ENCODE measurements around the gene CAVIN1. TPM values are rescaled to one million over a fixed set of nuclear protein-coding genes. Genes with fewer than 3 reads are reported as not detected.
"Not testable (repeated sequence)": the region's sequence is repeated elsewhere in the genome, so short reads cannot be mapped to it uniquely, and the experiment has no call there.

CAVIN1 gene
- total RNA-seq, 1 experiment from 2014 or later: 64.0 TPM

- no peak for DNase-seq (ENCODE audit: extremely low read depth, low read depth)
These were observed 41.2 kb downstream of the CAVIN1 start for GRCh38 chr17:42381898-42382297.

GRCh38 chr17:42380935-42381334 lies 42.1 kb downstream of the CAVIN1 start:
- DNase-seq (ENCODE audit: extremely low read depth, low read depth): no peak

- DNase-seq (ENCODE audit: extremely low read depth, low read depth): no peak
These were observed 44.0 kb downstream of the CAVIN1 start for GRCh38 chr17:42378959-42379594.

GRCh38 chr17:42378359-42378958 lies 44.6 kb downstream of the CAVIN1 start:
- no peak for DNase-seq (ENCODE audit: extremely low read depth, low read depth)

DNA sequence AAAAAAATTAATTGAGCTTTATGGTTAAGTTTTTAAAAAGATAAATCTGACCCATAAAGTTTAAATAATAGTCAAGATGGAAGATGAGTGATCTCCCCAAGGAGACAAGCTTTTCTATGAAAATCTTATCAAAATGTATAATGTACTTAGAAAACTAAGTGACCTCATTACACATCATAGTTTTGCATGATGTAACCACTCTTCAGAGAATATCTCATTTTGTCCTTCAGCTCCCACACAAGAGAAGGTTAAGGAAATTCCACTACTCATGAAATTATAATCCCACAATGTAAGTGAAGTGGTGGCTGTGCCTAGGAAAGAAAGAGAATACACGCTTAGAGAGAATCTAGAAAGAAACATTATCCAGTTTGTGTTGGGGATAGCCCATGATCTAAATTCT lies 49.2 kb downstream of the CAVIN1 start:
- DNase-seq (ENCODE audit: extremely low read depth, low read depth): no peak

DNA sequence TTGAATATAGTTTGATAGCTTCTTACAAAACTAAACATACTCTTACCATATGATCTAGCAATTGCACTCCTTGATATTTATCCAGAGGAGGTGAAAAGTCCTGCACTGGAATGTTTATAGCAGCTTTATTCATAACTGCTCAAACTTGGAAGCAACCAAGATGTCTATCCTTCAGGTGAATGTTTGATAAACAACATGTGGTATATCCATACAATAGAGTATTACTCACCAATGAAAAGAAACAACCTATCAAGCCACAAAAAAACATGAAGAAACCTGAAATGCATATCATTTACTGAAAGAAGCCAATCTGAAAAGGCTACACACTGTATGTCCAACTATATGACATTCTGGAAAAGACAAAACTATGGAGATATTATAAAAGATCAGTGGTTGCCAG lies 50.9 kb downstream of the CAVIN1 start:
- DNase-seq (ENCODE audit: extremely low read depth, low read depth): no peak

GRCh38 chr17:42368797-42369561 lies 54.1 kb downstream of the CAVIN1 start:
- DNase-seq (ENCODE audit: extremely low read depth, low read depth): not testable (repeated sequence)

- DNase-seq (ENCODE audit: extremely low read depth, low read depth): not testable (repeated sequence)
These were observed 54.7 kb downstream of the CAVIN1 start for GRCh38 chr17:42368310-42368709.

DNA sequence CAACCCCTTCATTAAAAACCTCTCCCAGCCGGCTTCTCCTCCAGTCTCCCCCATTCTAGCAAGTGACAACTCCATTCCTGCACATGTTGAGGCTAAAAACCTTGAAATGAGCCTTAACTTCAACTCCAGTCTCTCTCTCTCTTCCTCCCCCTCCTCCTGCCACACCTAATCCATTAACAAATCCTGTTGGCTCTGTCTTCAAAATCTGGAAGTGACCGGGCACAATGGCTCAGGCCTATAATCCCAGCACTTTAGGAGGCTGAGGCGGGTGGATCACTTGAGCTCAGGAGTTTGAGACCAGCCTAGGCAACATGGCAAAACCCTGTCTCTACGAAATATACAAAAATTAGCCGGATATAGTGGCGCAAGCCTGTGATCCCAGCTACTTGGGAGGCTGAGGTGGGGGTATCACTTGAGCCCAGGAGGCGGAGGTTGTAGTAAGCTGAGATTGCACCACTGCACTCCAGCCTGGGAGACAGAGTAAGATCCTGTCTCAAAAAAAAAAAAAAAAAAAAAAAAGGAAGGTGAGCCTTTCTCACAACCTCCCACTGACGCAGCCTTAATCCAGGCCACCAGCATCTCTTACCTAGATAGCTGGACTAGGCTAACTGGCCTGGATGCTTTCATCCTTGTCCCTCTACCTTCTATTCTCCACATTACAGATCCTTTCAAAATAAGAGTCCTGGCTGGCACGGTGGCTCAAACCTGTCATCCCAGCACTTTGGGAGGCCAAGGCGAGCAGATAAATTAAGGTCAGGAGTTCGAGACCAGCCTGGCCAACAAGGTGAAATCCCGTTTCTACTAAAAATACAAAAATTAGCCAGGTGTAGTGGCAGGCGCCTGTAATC lies 56.7 kb downstream of the CAVIN1 start:
- DNase-seq (ENCODE audit: extremely low read depth, low read depth): not testable (repeated sequence)

DNA sequence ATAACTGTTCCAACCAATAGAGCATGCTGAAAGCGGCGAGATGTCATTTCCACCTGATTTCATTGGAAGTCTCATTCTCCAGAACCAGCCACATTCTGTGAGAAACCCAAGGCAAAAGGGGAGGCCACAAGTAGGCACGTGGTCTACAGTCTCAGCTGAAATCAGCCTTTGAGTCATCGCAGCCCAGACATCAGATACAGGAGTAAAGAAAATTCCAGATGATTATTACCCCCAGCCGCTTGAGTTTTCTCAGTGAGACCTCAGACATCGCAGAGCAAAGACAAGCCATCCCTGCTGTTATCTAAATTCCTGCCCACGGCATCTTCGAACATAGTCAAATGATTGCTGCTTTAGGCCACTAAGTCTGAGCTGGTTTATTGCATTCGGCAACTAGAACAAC lies 57.9 kb downstream of the CAVIN1 start:
- DNase-seq (ENCODE audit: extremely low read depth, low read depth): no peak

- no peak for DNase-seq (ENCODE audit: extremely low read depth, low read depth)
These were observed 59.1 kb downstream of the CAVIN1 start for GRCh38 chr17:42363767-42364585.

DNA sequence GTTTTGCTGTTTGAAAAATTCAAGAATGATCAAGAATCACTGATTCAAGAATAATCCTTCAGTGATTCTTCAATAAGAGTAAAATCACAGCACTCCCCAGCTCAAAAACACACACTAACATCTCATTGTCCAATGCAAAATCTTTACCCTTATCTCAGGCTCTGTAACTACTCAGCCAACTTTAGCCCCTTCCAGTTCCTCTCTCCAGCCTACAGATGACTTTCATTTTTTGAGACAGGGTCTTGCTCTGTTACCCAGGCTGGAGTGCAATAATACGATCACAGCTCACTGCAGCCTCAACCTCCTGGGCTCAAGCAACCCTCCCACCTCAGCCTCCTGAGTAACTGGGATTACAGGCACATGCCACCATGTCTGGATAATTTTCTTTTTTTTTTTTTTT lies 59.8 kb downstream of the CAVIN1 start:
- DNase-seq (ENCODE audit: extremely low read depth, low read depth): no peak

DNA sequence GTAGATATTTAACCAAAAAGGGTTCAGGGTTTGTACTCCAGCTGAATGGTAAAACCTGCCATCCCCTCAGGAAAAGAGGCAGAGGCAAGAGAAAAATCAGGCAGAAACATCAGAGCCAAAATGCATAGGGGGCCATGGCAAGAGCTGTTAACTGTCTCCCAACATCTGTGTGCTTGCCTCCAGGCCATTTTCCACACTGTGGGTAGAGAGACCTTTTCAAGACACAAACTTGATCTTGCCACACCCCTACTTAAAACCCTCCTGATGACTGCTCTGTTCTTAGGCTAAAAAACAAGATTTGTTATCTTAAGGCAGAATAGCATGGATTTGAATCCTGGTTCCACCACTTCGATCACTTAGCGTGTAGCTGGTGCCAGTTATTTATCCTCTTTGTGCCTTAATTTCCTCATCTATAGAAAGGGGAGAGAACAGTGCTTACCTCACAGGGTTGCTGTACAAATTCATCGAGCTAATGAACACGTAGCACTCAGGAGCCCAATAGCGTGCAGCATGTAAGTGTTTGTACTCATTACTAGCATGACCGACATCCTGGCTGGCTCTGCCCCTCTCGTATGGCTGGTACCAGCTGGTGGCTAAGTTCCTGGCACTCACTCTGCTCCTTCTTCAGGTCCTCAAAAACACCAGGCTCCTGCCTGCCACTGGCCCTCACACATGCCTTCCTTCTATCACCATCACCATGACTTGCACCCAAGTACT lies 60.7 kb downstream of the CAVIN1 start:
- DNase-seq (ENCODE audit: extremely low read depth, low read depth): no peak

GRCh38 chr17:42361781-42362186 lies 61.3 kb downstream of the CAVIN1 start:
- peak; percentile 35 for DNase-seq (ENCODE audit: extremely low read depth, low read depth)

DNA sequence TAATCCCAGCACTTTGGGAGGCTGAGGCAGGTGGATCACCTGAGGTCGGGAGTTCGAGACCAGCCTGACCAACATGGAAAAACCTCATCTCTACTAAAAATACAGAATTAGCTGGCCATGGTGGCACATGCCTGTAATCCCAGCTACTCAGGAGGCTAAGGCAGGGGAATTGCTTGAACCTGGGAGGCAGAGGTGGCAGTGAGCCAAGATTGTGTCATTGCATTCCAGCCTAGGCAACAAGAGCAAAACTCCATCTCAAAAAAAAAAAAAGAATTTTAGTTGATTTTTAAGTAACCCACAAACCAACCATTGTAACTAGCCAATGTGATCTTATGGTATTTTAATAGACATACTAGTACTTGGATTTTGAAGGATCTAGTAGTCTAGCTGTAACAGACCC lies 62.7 kb downstream of the CAVIN1 start:
- DNase-seq (ENCODE audit: extremely low read depth, low read depth): not testable (repeated sequence)

GRCh38 chr17:42359133-42359532 lies 63.9 kb downstream of the CAVIN1 start:
- no peak for DNase-seq (ENCODE audit: extremely low read depth, low read depth)

DNA sequence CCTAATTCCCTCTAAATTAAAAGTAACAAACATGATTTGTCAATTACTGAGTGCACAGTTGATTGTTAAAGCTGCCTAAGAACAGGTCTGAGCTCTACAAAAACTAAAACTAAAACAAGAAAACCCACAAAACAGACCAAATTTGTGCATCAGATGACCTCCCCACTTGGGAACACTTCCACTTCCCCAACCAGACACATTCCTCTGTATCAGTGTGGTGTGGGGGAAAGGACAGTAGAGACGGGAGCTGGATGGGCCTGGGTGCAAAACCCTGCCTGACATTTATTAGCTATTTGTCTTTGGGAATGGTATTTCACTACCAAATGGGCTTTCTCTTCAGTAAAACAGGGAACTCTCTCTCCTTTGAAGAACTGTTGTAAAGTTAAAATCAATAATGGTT lies 64.6 kb downstream of the CAVIN1 start:
- no peak for DNase-seq (ENCODE audit: extremely low read depth, low read depth)

DNA sequence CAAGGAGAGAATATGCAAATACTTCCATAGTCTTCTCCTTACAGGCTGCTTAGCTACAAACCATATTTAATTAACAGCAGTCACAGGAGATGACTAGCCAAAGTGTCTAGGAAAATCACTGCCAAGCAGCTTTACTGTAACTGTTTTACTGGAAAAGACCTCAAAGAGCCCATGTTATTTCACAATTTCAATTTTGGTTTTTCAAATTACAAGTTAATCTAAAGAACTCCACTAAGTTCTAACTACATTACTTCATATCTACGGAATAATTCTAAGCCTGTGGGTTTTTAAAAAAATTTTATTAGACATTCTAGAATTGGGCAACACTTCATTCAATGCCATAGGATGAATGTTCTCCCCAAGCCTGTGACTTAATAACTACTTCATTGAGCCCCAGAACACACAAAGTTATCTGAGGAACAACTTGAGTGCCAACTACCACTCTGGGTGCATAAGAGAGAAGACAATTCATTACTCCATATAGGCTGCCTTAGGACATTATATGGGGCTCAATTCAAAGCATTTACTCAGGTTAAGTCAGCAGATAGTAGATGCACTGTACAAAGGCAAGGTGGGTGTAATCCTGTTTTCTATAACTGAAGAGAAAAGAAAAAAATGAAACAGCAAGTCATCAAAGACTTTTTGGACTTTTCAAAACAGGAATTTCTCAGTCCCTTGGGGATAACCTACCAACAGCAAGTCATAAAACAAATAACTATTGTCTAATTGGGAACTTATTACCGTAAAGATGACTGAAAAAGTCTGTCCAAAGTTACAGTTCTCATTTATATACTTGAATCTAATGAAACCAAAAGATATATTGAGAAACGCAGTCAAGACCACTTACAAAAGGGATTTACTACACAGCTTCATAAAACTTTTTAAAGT lies 67.9 kb downstream of the CAVIN1 start:
- DNase-seq (ENCODE audit: extremely low read depth, low read depth): no peak
